Left renal cortex interstitium (tissue), 4 donors: ENCODE results near the gene LIPC. TPM values are rescaled to one million over a fixed set of nuclear protein-coding genes. Genes with fewer than 3 reads are reported as not detected.

ENCODE experiments used
- DNase-seq, 4 donors: peaks; one replicate each; pipeline ENCODE4 v3.0.0-alpha.2; 2013; ENCODE audit warnings: low read depth in 4 of 4, low spot score in 2 of 4, missing footprints in 1 of 4
- polyA plus RNA-seq, 4 donors: library from polyadenylated mRNA; unstranded; fragments of 120-200 nt; gene quantifications; one replicate each; pipeline ENCODE4 v1.2.1, GENCODE V29; 2013; ENCODE audit not compliant: insufficient read length in 4 of 4

The LIPC gene
- polyA plus RNA-seq, 4 donors = 11.8 to 18.8 (median 15.4) TPM

DNA sequence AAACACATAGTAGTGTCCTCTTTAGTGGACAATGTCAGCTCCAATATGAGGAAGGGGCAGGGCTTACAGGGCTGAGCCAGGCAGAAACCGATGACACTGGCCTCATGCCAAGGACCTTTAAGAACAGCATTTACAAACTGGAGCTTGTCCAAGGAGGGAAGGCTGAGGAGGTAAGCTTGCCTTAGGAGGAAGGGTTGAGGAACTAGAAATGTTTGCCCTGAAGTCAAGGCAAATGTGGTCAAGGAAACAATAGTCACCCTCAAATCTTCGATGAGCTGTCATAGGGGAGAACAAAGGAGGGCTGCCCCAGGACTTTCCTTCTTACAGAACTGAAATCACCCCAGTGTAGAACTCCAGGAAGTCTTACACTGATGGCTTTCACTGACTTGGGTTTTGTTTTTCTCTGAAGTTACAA is 136.4 kb downstream of the LIPC start:
- no peak for DNase-seq

DNA sequence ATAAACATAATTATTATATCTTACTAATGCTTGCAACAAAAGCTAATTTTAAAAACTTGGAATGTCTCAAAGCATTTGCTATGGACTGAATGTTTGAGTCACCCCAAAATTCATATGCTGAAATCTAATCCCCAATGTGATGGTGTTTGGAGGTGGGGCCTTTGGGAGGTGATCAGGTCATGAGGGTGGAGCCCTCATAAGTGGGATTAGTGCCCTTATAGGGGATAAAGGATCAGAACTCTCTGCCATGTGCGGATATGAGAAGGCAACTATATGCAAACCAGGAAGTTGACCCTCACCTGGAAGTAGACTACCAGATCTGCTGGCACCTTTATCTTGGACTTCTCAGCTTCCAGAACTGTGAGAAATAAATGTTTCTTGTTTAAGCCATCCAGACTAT is 137.7 kb downstream of the LIPC start:
- DNase-seq = no peak

DNA sequence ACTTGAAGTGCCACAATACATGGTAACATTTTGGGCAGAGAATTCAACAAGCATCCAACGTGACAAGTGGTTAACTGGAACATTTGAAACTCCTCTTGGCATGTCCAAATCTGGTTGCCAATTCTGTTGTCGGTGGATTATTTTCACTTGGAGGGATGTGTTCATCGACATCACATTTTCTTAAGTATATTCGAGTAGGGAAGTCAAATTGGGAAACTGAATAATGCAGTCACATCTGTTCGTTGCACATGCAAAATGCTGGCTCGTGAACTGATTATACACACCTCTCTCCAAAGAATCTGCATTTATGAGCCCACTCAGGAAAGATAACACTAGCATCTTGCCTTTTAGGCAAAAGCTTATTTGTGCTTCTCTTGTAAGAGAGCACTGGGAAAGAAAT is 139.7 kb downstream of the LIPC start:
- DNase-seq = no peak

DNA sequence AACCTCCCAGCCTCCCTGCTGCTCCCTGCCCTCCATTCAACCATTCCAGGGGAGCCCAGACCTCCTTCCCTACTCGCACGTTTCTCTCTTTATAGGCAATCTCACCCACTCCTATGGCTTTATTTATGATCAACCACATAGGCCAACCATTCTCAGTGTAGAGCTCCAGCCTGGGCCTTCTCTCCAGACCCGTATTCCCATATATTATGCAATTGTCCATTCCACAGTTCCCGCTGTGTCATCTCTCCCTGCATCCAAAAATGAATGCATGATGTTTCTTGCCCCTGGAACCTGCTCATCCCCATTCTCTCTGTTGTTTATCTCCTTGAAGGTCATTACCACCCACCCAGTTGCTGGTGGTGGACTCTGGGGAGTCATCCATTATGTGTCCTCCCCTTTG is 140.7 kb downstream of the LIPC start:
- no peak for DNase-seq

DNA sequence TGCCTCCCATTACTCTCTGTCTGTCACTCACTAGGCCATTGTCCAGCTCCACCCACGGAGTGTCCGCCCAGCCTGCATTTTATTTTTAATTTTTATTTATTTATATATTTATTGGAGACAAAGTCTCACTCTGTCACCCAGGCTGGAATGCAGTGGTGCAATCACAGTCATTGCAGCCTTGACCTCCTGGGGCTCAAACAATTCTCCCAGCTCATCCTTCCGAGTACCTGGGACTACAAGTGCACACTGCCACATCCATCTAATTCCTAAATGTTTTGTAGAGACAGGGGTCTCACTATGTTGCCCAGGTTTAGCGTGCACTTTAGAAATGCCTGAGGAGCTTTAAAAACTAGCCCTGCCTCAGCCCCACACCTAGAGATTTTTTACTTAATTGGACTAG is 141.5 kb downstream of the LIPC start:
- DNase-seq = no peak

DNA sequence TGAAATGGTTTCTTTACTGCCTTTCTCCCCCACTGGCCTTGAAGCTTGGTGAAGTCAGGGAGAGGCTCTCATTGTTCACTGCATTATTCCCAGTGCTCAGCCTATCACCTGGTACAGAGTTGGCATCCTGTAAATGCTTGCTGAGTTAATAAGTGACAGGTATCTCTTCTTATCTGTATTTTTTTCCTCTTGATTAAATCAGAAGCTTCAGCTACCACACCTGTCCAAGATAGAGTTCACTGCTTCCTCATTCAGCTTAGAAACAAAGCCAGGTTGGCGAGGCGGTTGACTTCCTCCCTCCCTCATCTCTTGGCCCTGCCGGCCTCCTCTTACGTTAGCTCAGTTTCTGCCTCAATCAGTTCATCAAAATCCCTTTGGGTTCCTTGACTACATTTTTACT is 142.8 kb downstream of the LIPC start:
- DNase-seq = no peak

DNA sequence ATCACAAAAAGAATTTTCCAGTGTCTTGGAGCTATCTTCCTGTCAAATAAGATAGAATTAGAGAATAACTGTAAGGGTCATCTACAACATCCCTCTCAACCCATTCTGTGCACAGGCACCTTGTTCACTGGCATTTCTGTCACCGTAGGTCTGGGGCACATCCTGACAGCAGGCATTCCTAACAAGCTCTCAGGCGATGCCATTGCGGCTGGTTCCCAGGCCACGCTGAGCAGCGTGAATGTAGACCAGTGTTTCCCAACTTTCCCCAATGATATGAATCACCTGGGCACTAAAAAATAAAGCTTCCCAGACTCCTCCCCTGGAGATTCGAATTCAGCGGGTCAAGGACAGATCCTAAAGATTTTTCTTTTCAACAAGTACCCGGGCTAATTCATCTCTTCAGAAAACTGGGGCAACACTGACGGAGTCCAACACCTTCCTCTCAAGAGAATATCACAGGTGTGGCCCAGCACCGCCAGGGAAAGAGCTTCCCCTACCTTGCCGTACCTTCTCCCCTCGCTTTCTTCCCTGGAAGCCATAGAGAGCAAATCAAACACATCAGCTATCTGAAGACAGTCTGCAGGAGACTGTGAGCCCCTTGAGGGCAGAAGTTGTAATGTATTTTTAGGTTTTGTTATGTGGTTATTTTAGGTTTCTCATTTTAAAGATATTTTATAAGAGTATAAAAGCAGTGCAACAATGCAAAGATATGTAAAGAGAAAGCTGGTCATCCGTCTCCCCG is 143.4 kb downstream of the LIPC start:
- DNase-seq = no peak

DNA sequence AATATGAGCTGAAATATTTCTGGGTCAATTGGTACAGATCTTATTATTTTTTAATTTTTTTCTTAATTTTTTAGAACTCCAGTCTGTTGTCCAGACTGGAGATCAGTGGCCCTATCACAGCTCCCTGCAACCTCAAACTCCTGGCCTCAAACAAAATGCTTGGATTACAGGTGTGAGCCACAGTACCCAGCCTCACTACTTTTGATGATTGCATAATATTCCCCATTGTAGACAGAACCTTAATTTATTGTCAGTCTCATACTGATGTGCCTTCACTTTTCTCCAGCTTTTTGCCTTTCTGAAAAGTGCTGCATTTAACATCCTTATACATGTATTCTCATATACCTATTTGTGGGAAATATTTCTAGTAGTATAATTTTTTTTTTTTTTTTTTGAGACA is 144.9 kb downstream of the LIPC start:
- DNase-seq = no peak

DNA sequence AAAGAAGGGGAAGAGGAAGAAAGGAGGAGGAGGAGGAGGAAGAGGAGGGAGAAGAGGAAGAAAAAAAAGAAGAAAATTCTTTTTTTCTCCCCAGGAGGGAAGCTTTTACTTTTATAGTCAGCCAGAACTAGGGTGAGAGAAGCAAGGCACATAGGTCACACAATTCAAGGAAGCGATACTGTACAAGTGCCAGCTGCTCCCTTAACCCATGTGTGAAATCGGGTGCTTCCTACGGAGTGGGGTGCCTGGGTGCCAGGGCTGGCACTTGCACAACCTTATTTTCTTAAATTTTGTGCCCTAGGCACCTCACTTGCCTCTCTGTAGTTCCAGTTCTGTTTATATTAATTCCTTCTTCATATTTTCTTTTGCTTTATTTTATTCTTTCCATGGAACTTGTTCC is 150.4 kb downstream of the LIPC start:
- DNase-seq = no peak

DNA sequence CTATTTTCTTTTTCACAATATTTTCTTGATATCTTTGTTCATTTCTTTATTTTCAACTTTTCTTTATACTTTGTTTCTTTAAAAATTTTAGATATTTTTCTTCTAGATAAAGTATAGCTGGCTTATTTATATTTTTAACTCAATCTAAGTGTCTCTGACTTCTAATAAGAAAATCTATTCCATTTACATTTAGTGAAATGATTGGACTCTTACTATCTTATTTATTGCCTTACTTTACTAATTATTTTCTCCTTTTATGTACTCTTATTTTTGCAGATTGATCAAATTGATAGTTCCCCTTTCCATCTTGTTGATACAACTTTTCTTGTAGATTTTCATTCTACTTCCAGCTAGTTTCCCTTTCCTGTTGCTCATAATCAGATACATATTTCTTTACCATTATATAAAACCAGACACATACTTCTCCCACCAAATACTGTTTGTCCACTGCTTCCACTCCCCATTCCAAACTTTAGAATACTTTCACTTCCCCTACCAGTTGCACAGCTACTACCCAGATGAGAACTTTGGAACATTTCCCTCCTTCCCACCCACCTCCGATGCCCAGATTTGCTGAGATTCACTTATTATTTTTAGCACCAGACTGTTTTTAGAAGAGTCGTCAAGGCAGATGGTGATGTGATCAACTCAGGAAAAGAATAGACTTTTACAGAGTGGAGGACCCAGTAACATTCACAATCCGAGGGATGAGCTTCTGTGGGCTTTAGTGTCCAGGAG is 151.5 kb downstream of the LIPC start:
- DNase-seq = no peak

DNA sequence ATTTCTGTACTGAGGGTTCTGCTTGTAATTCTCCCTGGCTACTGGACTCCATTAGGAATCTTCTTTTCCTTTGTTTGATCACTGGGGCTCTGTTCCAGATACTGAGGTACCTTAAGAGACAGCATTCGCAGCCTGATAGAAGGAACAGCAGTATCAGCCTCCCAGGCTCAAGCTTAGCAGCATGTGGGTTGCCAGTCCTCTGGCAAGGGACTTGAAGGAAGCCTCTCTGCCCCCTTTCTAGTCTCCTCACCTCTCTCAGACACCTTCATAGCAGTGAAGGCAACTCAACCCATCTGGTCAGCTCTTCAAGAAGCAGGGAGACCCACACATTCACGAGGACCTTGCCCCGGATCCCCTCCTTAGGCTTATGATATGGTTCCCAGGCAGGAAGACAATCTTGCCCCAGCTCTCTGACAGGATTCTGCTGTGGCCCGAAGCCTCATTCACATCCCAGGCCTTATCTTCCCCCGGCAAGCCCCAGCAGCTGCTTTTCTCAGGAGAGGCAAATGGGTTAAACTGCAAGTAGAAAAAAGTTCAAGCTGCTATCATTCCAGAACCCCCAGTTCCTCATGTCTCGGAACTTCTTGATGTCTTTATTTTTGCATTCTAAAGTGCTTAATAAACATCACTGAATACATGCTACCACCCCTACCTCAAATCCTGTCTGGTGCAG is 153.1 kb downstream of the LIPC start:
- DNase-seq = no peak

DNA sequence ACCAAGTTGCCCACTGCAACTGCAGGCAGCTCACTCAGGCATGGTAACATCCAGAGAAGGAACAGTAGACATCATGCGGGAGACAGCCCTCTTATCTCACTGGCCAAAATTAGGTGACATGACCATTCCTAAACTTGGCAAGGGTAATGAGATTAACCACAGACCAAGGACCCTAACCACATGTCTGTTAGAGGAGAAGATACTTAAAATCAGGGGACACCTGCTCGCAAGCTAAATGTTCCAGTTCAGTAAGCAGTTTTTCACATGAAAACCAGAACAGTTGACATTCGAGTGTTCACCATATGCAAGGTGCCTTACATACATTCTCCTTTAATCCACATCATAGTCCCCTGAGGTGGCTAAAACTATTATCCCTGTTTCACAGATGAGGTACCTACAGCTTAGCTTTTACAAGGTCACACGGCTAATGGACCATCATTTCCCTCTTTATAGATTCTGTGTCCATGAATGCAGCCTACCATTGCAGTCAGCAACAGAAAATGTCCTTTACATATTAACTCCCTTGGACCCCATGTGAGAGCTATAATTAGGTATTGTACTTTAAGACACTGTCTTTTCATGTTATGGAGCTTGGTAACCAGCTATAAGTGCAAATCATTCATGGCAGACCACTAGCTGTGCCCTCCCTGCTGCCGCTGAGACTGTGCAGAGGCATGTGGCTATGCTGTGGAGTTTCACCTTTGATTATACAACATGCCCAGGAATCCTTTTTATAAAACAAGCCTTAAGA is 154.1 kb downstream of the LIPC start:
- peak in 1 of 4 donors; percentile 28 for DNase-seq

DNA sequence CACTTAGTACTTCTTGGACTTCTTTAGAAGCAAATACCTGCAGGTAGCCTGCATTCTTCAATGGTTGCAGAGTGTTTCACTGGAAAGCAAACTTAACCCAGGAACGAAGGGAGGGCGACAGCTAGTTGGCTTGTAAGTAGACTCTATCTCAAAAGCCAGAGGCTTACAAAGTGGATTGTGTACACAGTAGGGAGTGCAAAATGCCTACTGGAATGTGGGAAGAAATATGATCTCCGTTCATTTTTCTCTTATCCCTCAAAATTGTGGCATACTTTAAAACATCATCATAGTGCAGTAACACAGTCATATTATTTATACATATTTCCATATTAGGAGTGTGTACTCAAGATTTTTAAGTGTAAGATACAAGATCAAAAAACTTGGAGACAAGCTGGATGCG is 155.7 kb downstream of the LIPC start:
- no peak for DNase-seq

DNA sequence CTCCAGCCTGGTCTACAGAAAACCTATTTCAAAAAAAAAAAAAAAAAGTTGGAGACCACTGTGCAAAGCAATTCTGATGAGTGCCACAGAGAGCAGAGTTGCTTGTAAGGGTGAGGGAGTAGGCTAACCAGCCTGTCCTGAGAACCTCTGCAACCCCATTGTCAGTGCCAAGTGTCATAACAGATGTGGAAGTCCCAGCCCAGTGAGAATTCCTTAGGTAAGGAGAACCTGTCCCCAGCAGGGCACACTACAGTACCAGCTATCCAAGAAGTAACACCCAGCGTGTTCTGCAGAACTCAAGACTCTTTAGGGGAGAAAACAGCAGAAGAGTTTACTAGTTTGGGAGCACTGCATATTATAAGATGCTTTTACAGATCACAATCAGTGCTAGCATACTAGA is 156.3 kb downstream of the LIPC start:
- DNase-seq = no peak

DNA sequence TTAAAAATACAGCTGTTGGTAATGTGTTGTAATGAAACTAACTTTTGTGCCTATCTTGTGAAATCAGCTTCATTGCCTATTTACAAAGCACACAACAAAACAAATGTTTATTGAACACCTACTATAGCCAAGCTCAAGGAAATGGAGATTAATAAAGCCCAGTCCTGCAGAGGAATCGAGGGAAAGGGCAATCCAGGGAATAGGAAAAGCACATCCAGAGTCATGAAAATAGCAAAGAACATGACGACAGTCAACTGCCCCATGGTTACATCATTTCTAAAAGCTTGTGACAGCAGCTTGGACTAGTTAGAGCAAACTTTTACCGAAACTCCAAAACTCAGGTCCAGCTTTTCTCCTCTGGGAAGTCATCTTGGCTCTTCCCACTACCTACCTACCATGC is 157.3 kb downstream of the LIPC start:
- no peak for DNase-seq

DNA sequence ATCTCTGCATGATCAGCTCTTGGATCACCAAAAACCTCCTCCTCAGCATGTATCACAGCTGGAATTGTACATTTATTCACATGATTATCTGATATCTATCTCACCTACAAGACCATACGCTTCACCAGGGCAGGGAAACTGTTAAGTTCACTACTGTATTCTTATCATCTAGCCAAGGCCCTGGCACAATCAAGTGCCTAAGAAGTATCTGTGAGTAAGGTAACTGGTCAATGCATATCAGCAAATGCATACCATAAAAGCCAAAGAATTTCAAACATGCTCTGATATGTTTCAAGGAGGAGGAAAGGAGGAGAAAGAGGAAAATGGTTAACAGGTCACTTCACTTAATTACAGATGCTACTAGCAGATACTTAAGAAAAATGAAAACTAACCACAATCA is 158.4 kb downstream of the LIPC start:
- DNase-seq = no peak

DNA sequence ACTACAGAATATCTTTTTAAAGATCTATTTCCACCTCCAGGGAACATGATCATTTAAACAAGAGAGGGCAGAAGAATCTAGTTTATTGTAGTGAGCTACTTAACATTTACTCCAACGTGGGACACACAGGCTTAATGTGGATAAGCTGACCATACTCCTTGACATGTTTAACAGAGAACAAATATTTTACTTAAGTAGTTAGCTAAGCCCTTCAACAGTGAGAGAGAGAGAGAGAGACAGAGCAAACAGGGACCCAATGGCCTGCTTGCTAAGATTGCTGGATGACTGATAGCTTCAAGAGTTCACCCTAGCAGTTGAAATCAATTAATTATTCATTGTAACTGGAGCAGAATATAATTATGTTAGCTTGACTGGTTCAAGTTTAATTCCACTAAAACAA is 159.1 kb downstream of the LIPC start:
- no peak for DNase-seq

DNA sequence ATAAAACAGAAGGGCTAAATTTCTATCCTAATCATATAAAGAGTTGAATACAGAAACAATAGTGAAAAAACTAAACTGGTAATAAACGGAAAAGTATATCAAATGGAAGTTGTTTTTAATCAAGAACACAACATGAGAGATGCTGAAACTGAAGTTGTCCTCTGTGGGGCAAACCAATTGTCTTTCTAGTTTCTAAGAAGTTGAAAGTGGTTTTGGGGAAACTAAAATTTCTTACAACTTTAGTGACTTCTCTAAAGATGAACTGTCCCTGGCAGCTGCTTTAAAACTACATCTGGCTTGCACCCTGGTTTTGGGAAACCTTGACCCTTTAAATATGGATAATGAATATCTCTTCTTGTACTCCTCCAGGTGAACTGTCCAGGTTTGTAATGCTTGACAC is 162.1 kb downstream of the LIPC start:
- no peak for DNase-seq

DNA sequence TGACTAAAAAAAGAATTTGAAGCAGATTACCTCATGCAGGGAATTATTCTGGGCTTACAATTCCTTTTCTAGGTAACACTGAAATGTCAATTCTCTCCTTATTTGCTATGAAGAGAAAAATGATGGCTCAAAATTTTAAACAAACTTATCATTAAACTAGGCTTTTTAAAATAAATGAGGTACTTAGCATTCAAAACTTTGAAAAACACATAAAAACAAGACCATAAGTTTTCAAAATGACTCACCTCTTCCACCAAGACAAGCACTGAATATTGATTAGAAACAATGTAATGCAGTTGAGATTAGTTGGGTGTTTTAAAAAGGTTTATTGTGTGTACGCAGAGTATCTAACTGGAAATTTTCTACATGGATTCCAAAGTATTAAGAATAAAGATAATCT is 163.1 kb downstream of the LIPC start:
- no peak for DNase-seq

DNA sequence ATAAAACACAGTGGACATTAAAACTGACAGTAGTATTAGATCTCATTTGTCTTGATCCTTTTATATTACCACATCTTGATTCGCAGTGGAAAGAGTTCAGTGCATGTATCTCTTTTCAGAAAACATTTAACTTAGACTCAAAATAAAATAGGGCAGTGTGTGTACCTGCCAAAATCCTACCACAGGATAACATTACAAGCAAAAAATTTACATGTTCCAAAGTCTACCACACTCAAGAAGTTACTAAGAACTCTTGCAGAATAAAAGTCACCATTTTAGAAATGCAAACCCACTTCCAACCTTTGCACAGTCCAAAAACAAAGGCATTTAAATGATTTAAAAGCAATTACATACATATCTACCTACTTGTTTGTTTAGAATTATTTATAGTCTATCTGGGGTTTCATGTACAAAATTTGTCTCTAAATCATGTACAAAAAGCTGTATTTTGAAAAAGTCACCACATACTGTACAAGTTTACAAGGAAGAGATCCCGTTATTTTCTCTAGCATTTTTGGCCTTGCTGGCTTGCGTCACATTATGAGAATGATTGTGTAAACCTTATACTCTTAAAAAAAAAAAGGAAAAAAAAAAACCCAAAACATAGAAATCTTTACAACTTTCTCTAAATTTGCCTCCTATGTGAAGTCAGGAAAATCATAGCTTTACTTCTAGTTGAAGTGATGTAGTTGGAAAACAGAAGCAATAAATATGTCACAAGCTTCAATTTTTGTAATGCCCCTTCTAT is 163.9 kb downstream of the LIPC start:
- no peak for DNase-seq
